TTC549 (cell line): ENCODE measurements around the gene QRFP.

Source experiments
- FAIRE-seq: peaks from 2 replicates; lab custom pipeline; 2012; peaks lifted over from hg19 to GRCh38; lab: Jason Lieb, UNC

QRFP gene

GRCh38 chr9:130904070-130905044 lies 7.7 kb upstream of the QRFP start:
- no peak for FAIRE-seq

- FAIRE-seq, result no peak
Measured at GRCh38 chr9:130903194-130904069, 6.8 kb upstream of the QRFP start.

- FAIRE-seq, result no peak
Measured at GRCh38 chr9:130902204-130903185, 5.9 kb upstream of the QRFP start.

GRCh38 chr9:130901498-130902203 lies 5.0 kb upstream of the QRFP start:
- FAIRE-seq, result no peak

DNA sequence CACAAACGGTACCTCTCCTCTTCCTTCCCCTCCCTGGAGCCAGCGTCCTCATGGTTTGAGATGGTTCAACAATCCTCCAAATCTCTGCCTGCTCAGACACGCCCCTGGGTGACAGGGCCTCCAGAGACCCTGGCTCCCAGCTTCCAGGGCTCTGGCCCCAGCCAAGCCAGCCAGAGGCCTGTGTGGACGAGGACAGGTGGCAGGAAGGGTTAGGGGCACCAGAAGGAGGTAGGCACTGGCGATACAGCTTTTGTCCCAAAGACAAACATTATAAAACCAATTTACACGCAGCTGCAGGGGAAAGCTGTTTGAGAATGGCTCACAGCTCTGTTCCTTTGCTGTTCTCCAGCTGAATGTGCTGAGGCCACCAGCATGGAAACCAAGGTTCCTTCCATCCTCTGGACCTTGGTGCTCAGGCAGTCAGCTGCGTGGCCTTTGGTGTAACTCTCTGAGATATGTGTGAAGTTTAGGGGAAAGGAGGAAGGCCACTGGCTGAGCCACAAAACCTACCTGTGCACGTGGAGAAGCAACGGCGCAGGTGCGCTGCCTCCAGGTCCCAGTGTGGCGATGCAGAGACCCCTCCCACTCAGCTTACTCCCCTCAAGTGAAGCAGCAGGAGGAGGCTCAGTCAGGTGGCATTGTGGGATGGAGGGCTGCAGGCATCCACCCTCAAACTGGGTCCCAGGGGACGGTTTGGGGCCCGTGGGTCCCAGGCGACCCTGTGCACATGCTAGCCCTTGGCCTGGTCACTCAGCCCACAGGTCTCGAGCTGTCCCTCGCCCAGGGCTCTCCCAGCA lies 4.3 kb upstream of the QRFP start:
- no peak for FAIRE-seq

DNA sequence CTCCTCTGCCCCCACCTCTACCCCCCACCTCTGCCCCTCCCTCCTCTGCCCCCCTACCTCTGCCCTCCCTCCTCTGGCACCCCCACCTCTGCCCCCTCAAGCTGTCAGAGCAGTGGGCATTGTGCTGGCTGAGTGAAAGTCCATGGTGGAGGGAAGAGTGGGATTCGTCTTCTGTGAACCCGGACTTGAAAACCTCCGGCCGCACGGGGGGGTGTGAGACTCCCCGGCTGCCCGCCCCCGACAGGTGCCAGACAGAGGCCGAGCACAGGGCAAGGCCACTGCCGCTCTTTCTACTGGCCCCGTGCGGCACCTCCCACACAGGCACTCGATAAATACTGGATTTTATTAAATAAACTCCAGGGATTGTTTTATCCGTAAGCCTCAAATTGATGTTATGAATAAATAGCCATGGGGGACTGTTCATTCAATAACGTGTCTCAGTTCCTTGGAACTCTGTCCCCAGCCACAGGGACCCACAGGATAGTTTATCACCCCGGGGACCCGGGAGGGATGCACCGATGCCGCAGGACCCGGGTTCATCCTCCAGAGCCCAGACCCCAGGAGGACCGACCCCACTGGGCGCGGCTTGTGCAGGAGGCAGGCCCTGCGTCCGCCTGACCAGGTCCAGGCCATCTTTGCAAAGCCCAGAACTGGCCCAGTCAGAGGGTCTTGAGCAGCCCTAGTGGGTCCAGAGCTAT lies 2.6 kb upstream of the QRFP start:
- no peak for FAIRE-seq

- no peak for FAIRE-seq
Measured at GRCh38 chr9:130898552-130898852, 1.9 kb upstream of the QRFP start.

GRCh38 chr9:130897848-130898551 lies 1.4 kb upstream of the QRFP start:
- no peak for FAIRE-seq

DNA sequence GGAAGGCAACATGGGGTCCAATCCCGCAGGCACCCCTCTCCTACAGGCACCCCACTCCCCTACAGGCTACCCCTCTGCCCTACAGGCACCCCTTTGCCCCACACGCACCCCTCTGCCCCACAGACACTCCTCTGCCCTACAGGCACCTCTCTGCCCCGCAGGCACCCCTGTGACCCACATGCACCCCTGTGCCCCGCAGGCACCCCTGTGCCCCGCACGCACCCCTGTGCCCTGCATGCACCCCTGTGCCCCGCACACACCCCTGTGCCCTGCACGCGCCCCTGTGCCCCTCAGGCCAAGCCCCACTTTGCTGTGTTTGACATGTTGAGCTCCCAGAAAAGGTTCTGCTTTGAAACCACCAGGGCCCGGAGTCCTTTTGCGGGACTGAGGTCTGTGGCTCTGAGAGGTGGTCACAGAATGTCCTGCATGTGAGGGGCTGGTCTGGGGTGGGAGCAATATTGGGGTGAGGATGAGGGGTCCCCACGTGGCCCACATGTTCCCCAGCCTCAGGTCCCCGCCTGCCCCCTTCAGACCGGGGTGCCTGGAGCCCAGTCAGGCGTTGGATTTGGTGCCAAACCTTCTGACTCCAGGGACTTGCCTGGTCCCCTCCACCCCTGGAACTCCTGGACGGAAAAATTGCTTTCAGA lies 616 bp upstream of the QRFP start:
- FAIRE-seq, result no peak

GRCh38 chr9:130895481-130896232 lies 955 bp downstream of the QRFP start:
- FAIRE-seq, result no peak

- FAIRE-seq, result no peak
Measured at GRCh38 chr9:130895038-130895437, 1.6 kb downstream of the QRFP start.

DNA sequence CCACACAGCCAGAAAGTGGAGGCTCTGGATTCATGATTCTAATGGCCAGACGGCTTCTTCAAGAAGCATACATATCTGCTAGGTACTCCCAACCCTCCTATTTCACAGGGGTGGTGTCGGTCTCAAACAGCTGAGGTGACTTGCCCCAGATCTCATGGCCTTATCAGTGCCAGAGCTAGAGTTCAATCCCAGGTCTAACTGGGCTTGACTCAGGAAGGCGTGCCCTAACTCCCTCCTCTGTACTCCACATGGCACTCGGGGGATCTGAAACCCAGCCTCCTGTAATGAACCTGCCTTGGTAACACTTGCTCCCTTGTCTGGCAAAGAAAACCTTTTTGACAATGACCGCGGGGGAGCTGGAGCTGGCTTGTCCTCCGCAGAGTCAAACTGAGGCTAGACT lies 2.1 kb downstream of the QRFP start:
- no peak for FAIRE-seq

DNA sequence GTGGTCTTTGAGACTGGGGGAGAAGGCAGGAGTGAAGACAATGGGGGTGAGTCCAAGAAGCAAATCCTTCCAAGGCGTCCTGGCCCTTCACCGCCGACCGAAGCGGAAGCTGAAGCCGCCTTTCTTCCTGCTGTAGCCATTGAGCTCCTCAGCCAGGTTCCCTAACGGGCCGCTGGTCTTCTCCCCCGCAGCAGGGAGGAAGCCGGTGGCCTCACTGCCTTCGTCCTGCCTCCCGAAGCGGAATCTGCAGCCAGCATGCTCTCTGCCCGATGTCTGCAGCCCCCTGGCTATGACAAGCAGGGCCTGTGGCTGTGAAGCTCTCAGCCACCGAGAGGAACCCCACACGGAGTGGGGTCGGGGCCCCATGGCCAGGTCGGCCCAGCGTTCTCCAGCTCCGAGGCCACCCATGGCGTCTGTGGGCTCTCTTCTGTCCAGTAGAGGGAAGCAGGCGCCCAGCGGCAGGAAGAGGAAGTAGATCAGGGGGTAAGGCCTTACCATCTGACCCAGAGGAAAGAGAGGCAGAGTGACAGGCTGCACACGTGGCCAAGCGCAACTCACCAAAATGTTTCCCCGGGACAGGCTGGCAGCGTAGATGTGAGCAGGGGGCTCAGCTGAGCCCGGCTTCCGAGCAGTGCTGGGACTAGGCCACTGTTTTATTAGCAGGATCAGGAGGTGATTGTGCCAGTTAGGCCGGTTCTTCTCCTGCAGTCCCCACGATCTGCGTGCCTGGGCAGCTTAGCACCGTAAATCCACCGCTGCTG lies 3.1 kb downstream of the QRFP start:
- FAIRE-seq, result no peak

GRCh38 chr9:130892477-130893304 lies 3.9 kb downstream of the QRFP start:
- no peak for FAIRE-seq

- FAIRE-seq, result no peak
Measured at GRCh38 chr9:130891688-130892476, 4.7 kb downstream of the QRFP start.
